Neutrophil (primary cell): ENCODE results near the gene RAMP3.

Source experiments
- H3K27ac ChIP-seq: fragments of 200-600 bp; sonication (generic); 2 replicates; pipeline ENCODE4 v1.5.1; 2016; ENCODE audit warnings: mild to moderate bottlenecking, moderate library complexity
- H3K27me3 ChIP-seq: fragments of 200-600 bp; sonication (generic); 2 replicates; pipeline ENCODE4 v1.6.0; 2016; ENCODE audit warnings: mild to moderate bottlenecking
- H3K36me3 ChIP-seq: fragments of 200-600 bp; sonication (generic); 2 replicates; pipeline ENCODE4 v1.5.1; 2017
- H3K4me1 ChIP-seq, 2 experiments: fragments of 200-600 bp in 1 of 2; sonication (generic) in 1 of 2; 1 replicate in 1 of 2; 2 replicates in 1 of 2; pipeline versions ENCODE4 v1.5.1 to v1.6.1; 2013 to 2016; ENCODE audit warnings: low read depth in 1 of 2, low read length in 1 of 2, mild to moderate bottlenecking in 1 of 2, moderate library complexity in 1 of 2; ENCODE audit not compliant: control insufficient read depth in 1 of 2, insufficient read depth in 1 of 2
- H3K4me3 ChIP-seq, 2 experiments: fragments of 200-600 bp in 1 of 2; sonication (generic) in 1 of 2; 1 replicate in 1 of 2; 2 replicates in 1 of 2; pipeline ENCODE4 v1.5.1; 2013 to 2016; ENCODE audit warnings: low read depth in 1 of 2, low read length in 1 of 2, mild to moderate bottlenecking in 1 of 2, moderate library complexity in 1 of 2
- H3K9me3 ChIP-seq: fragments of 200-600 bp; sonication (generic); 2 replicates; pipeline ENCODE4 v1.5.1; 2016
- CTCF ChIP-seq: fragments of 200-600 bp; sonication (generic); IDR thresholded peaks from 2 replicates; pipeline ENCODE4 v1.5.1; 2016; ENCODE audit warnings: antibody characterized with exemption

RAMP3 gene

GRCh38 chr7:45219801-45220435, 62.3 kb downstream of the RAMP3 start:
- no peak overlapping the region for H3K27ac ChIP-seq
- H3K4me1 ChIP-seq, result no peaks in the 10 kb centered on the region
- no peak for TF ChIP-seq CTCF
- no peak overlapping the region for H3K4me3 ChIP-seq
- H3K9me3 ChIP-seq, result no peaks in the 10 kb centered on the region
- H3K27me3 ChIP-seq, result peaks cover 28% of the 10 kb centered on the region
- no peaks in the 10 kb centered on the region for H3K36me3 ChIP-seq

GRCh38 chr7:45220846-45221618, 63.4 kb downstream of the RAMP3 start:
- no peak for TF ChIP-seq CTCF
- no peak overlapping the region for H3K27ac ChIP-seq
- H3K4me1 ChIP-seq, result no peaks in the 10 kb centered on the region
- H3K4me3 ChIP-seq, result no peak overlapping the region
- H3K27me3 ChIP-seq, result peaks cover 17% of the 10 kb centered on the region
- no peaks in the 10 kb centered on the region for H3K36me3 ChIP-seq
- no peaks in the 10 kb centered on the region for H3K9me3 ChIP-seq

- no peak for TF ChIP-seq CTCF
- H3K4me3 ChIP-seq, result no peak overlapping the region
- H3K9me3 ChIP-seq, result no peaks in the 10 kb centered on the region
- peaks cover 7% of the 10 kb centered on the region for H3K27me3 ChIP-seq
- no peaks in the 10 kb centered on the region for H3K4me1 ChIP-seq
- H3K27ac ChIP-seq, result no peak overlapping the region
- no peaks in the 10 kb centered on the region for H3K36me3 ChIP-seq
Measured at GRCh38 chr7:45221896-45222604, 64.5 kb downstream of the RAMP3 start.

DNA sequence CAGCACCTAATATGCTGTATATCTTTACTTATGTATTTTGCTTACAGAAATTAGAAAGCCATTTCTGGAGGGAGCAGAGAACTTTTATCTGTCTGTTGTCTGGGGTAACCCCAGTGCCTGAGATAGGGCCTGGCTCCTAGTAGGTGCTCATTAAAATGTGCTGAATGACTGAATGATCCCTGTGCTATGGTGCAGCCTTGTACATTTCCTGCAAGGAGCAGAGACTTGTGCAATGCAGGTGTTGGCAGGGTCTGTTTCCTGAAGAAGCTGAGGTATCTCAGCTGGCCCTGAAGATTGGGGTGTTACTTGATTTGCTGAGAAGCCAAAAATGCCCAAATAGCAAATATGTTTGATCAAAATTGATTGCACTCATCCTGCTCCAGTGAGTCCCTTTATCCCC, 65.5 kb downstream of the RAMP3 start:
- Histone ChIP-seq H3K9me3 (no peaks in the 10 kb centered on the region), H3K36me3 (no peaks in the 10 kb centered on the region), H3K4me1 (no peaks in the 10 kb centered on the region), H3K4me3 (no peak overlapping the region), H3K27ac (no peak overlapping the region), H3K27me3 (peaks cover 4% of the 10 kb centered on the region)
- no peak for TF ChIP-seq CTCF

- H3K36me3 ChIP-seq, result no peaks in the 10 kb centered on the region
- no peaks in the 10 kb centered on the region for H3K4me1 ChIP-seq
- no peak overlapping the region for H3K27ac ChIP-seq
- H3K9me3 ChIP-seq, result no peaks in the 10 kb centered on the region
- H3K4me3 ChIP-seq, result no peak overlapping the region
- H3K27me3 ChIP-seq, result peaks cover 13% of the 10 kb centered on the region
- no peak for TF ChIP-seq CTCF
Measured at GRCh38 chr7:45223728-45224630, 66.4 kb downstream of the RAMP3 start.
